ENCODE measurements around the gene SLC22A16.

- TF ChIP-seq CTCF (IDR thresholded peaks at IDR 0.05; ENCODE audit: low read length) = no peak
- no peak for TF ChIP-seq EZH2 (optimal IDR thresholded peaks at IDR 0.05; ENCODE audit: low read depth, low read length)
- TF ChIP-seq EZH2phosphoT487 (IDR thresholded peaks at IDR 0.05; ENCODE audit: low read length) = no peak
These were observed 6.5 kb upstream of the SLC22A16 start for GRCh38 chr6:110482774-110483400.
